Smooth muscle cell (in vitro differentiated cells): Measurements from ENCODE around the gene LAMA1. TPM values are rescaled to one million over a fixed set of nuclear protein-coding genes. Genes with fewer than 3 reads are reported as not detected.
A peak's percentile ranks its signal among the peaks of the same experiment; 100 is the strongest.

Experiments
- DNase-seq: peaks from one replicate; lab custom pipeline; 2025; ENCODE audit not compliant: unreplicated experiment; lab: John Stamatoyannopoulos, UW
- H2AFZ ChIP-seq: fragments of 200-600 bp; sonication (generic); 2 replicates; pipeline ENCODE4 v1.6.0; 2016; ENCODE audit warnings: antibody characterized with exemption, low read depth, mild to moderate bottlenecking
- H3F3A ChIP-seq: fragments of 200-600 bp; sonication (generic); 2 replicates; pipeline ENCODE4 v1.6.0; 2017; ENCODE audit warnings: antibody characterized with exemption, low read depth
- H3K27ac ChIP-seq: fragments of 200-600 bp; sonication (generic); 2 replicates; pipeline ENCODE4 v1.5.1; 2016; ENCODE audit warnings: low read depth, mild to moderate bottlenecking
- H3K27me3 ChIP-seq: fragments of 200-600 bp; sonication (generic); 2 replicates; pipeline ENCODE4 v1.6.1; 2016; ENCODE audit warnings: low read depth, mild to moderate bottlenecking
- H3K36me3 ChIP-seq: fragments of 200-600 bp; sonication (generic); 2 replicates; pipeline ENCODE4 v1.5.1; 2016; ENCODE audit warnings: low read depth
- H3K4me1 ChIP-seq: fragments of 200-600 bp; sonication (generic); 2 replicates; pipeline ENCODE4 v1.5.1; 2016; ENCODE audit warnings: low read depth
- H3K4me2 ChIP-seq: fragments of 200-600 bp; sonication (generic); 2 replicates; pipeline ENCODE4 v1.6.0; 2016; ENCODE audit warnings: mild to moderate bottlenecking
- H3K4me3 ChIP-seq: fragments of 200-600 bp; sonication (generic); 2 replicates; pipeline ENCODE4 v1.5.1; 2016; ENCODE audit warnings: mild to moderate bottlenecking
- H3K79me2 ChIP-seq: fragments of 200-600 bp; sonication (generic); 2 replicates; pipeline ENCODE4 v1.6.0; 2016; ENCODE audit warnings: low read depth, mild to moderate bottlenecking
- H3K9ac ChIP-seq: fragments of 200-600 bp; sonication (generic); 2 replicates; pipeline ENCODE4 v1.6.0; 2016; ENCODE audit warnings: low read depth
- H3K9me3 ChIP-seq: fragments of 200-600 bp; sonication (generic); replicated peaks from 2 replicates; pipeline ENCODE4 v1.5.1; 2016; ENCODE audit warnings: low read depth
- H4K20me1 ChIP-seq: fragments of 200-600 bp; sonication (generic); 2 replicates; pipeline ENCODE4 v1.6.0; 2016; ENCODE audit warnings: low read depth
- CTCF ChIP-seq: fragments of 200-600 bp; sonication (generic); IDR thresholded peaks from 2 replicates; pipeline ENCODE4 v1.5.1; 2017; ENCODE audit warnings: borderline replicate concordance, mild to moderate bottlenecking, antibody characterized with exemption; ENCODE audit not compliant: insufficient read depth, poor library complexity, severe bottlenecking
- WGBS: methylation state at CpG from one replicate; pipeline ENCODE4 v1.1.7; 2016; ENCODE audit warnings: low lambda C conversion rate; 5-methylcytosine and 5-hydroxymethylcytosine counted together
- polyA plus RNA-seq: library from polyadenylated mRNA; unstranded; fragments of >200 nt; fragmentation: Nextera tagmentation; extraction: Ambion mirVana; gene quantifications from 2 replicates; pipeline ENCODE4 v1.2.1, GENCODE V29; 2016
- total RNA-seq: library from RNA; depleted of rRNA; stranded (reverse); fragments of >200 nt; gene quantifications from 2 replicates; pipeline ENCODE4 v1.2.3, GENCODE V29; 2014

LAMA1 gene
- total and polyA plus RNA-seq, 2 experiments from 2014 or later, result 6.7 to 9.7 TPM

- Histone ChIP-seq H3K9ac (no peak overlapping the region), H3K27me3 (no peaks in the 10 kb centered on the region), H3K4me3 (no peak overlapping the region), H3K79me2 (no peaks in the 10 kb centered on the region), H4K20me1 (no peaks in the 10 kb centered on the region), H3F3A (no peaks in the 10 kb centered on the region), H3K36me3 (no peaks in the 10 kb centered on the region), H3K4me1 (no peaks in the 10 kb centered on the region), H3K27ac (peak overlapping the region; percentile 53), H2AFZ (no peak overlapping the region), H3K9me3 (no peaks in the 10 kb centered on the region), H3K4me2 (no peak overlapping the region)
- no peak for DNase-seq
- no peak for TF ChIP-seq CTCF
- 83% methylated on average over 2 of the region's 2 CpGs for WGBS
These were observed 137.2 kb downstream of the LAMA1 start for GRCh38 chr18:6980363-6980762.

- H3K4me3 ChIP-seq, result no peak overlapping the region
- TF ChIP-seq CTCF, result no peak
- H3K9ac ChIP-seq, result no peak overlapping the region
- H3K36me3 ChIP-seq, result no peaks in the 10 kb centered on the region
- no peaks in the 10 kb centered on the region for H3F3A ChIP-seq
- H3K4me2 ChIP-seq, result no peak overlapping the region
- no peak overlapping the region for H2AFZ ChIP-seq
- WGBS, result 82% methylated on average over 3 of the region's 3 CpGs
- H3K9me3 ChIP-seq, result no peaks in the 10 kb centered on the region
- no peaks in the 10 kb centered on the region for H3K4me1 ChIP-seq
- no peaks in the 10 kb centered on the region for H4K20me1 ChIP-seq
- H3K27me3 ChIP-seq, result no peaks in the 10 kb centered on the region
- no peaks in the 10 kb centered on the region for H3K79me2 ChIP-seq
- no peak for DNase-seq
- H3K27ac ChIP-seq, result peak overlapping the region; percentile 53
These were observed 137.6 kb downstream of the LAMA1 start for GRCh38 chr18:6979954-6980353.

- no peaks in the 10 kb centered on the region for H3F3A ChIP-seq
- no peak overlapping the region for H2AFZ ChIP-seq
- no peaks in the 10 kb centered on the region for H3K79me2 ChIP-seq
- no peak overlapping the region for H3K4me2 ChIP-seq
- no peak overlapping the region for H3K9ac ChIP-seq
- no peaks in the 10 kb centered on the region for H4K20me1 ChIP-seq
- DNase-seq, result no peak
- no peaks in the 10 kb centered on the region for H3K4me1 ChIP-seq
- H3K27me3 ChIP-seq, result no peaks in the 10 kb centered on the region
- H3K4me3 ChIP-seq, result no peak overlapping the region
- H3K36me3 ChIP-seq, result no peaks in the 10 kb centered on the region
- no peak for TF ChIP-seq CTCF
- H3K9me3 ChIP-seq, result no peaks in the 10 kb centered on the region
- no peak overlapping the region for H3K27ac ChIP-seq
- 70% methylated on average over 3 of the region's 3 CpGs for WGBS
These were observed 140.7 kb downstream of the LAMA1 start for GRCh38 chr18:6976935-6977334.

- Histone ChIP-seq H3K36me3 (no peaks in the 10 kb centered on the region), H3F3A (no peaks in the 10 kb centered on the region), H2AFZ (no peak overlapping the region), H3K9me3 (no peaks in the 10 kb centered on the region), H3K27ac (no peak overlapping the region), H3K79me2 (no peaks in the 10 kb centered on the region), H3K4me2 (no peak overlapping the region), H3K4me3 (no peak overlapping the region), H4K20me1 (no peaks in the 10 kb centered on the region), H3K4me1 (no peaks in the 10 kb centered on the region), H3K9ac (no peak overlapping the region), H3K27me3 (no peaks in the 10 kb centered on the region)
- no peak for DNase-seq
- no peak for TF ChIP-seq CTCF
- WGBS, result 80% methylated on average over 6 of the region's 6 CpGs
These were observed 142.5 kb downstream of the LAMA1 start for GRCh38 chr18:6975084-6975483.
